Keratinocyte (primary cell): Measurements from ENCODE around the gene TIAM2.

Experiments
- EZH2 ChIP-seq: IDR thresholded peaks from one replicate; pipeline ENCODE4 v1.6.1; 2012; ENCODE audit warnings: inconsistent platforms, mild to moderate bottlenecking, low read length, moderate library complexity
- TF ChIP-seq, protein P1 (sequence below), 3 experiments: IDR thresholded peaks in 1 of 3; conservative IDR thresholded peaks in 1 of 3; optimal IDR thresholded peaks in 1 of 3; 2 replicates in 2 of 3; 3 replicates in 1 of 3; pipeline versions ENCODE3 to v1.5.1; 2011; ENCODE audit warnings: low read length in 3 of 3, mild to moderate bottlenecking in 3 of 3, moderate library complexity in 2 of 3, control low read depth in 1 of 3, inconsistent platforms in 1 of 3; ENCODE audit not compliant: insufficient read depth in 2 of 3; ENCODE audit errors: extremely low read depth in 1 of 3

GRCh38 chr6:155116571-155116910 lies 121.4 kb downstream of the TIAM2 start:
- TF ChIP-seq, protein P1, sequence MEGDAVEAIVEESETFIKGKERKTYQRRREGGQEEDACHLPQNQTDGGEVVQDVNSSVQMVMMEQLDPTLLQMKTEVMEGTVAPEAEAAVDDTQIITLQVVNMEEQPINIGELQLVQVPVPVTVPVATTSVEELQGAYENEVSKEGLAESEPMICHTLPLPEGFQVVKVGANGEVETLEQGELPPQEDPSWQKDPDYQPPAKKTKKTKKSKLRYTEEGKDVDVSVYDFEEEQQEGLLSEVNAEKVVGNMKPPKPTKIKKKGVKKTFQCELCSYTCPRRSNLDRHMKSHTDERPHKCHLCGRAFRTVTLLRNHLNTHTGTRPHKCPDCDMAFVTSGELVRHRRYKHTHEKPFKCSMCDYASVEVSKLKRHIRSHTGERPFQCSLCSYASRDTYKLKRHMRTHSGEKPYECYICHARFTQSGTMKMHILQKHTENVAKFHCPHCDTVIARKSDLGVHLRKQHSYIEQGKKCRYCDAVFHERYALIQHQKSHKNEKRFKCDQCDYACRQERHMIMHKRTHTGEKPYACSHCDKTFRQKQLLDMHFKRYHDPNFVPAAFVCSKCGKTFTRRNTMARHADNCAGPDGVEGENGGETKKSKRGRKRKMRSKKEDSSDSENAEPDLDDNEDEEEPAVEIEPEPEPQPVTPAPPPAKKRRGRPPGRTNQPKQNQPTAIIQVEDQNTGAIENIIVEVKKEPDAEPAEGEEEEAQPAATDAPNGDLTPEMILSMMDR (optimal IDR thresholded peaks at IDR 0.05 in 1 of 3, IDR thresholded peaks at IDR 0.05 in 1 of 3, conservative IDR thresholded peaks at IDR 0.05 in 1 of 3; ENCODE audit: extremely low read depth in 1 of 3, insufficient read depth in 2 of 3, low read length in 3 of 3): no peak
- TF ChIP-seq EZH2: no peak
